ENCODE results near the gene HAL. TPM values are rescaled to one million over a fixed set of nuclear protein-coding genes. Genes with fewer than 3 reads are reported as not detected.

The HAL gene
- total RNA-seq, 1 experiment from 2014 or later, result 1.4 TPM

GRCh38 chr12:96041181-96041580 lies 45.0 kb upstream of the HAL start:
- no peak for TF ChIP-seq CTCF (IDR thresholded peaks at IDR 0.05; ENCODE audit: unreplicated experiment)
- intact Hi-C loops (cut with micrococcal nuclease; ENCODE audit: unreplicated experiment), result no loop called here
- BruUV-seq (replicated peaks), result no TSS peak
- no peak for DNase-seq
- CTCF ChIA-PET, result interaction anchor here (0.5 kb wide), 1 partner anchor 179 kb away, joined by 3 read pairs; no protein-coding TSS in a partner anchor
- Mint-ChIP-seq H3K4me3 (ENCODE audit: low read depth, unreplicated experiment) (no peak overlapping the region), H3K27ac (ENCODE audit: unreplicated experiment) (no peak overlapping the region), H3K27me3 (ENCODE audit: unreplicated experiment) (no peaks in the 10 kb centered on the region), H3K36me3 (ENCODE audit: insufficient read depth, unreplicated experiment) (no peaks in the 10 kb centered on the region), H3K9me3 (ENCODE audit: low read depth, unreplicated experiment) (no peaks in the 10 kb centered on the region), H3K4me1 (ENCODE audit: low read depth, unreplicated experiment) (peaks cover 23% of the 10 kb centered on the region)

GRCh38 chr12:96040305-96041133 lies 44.4 kb upstream of the HAL start:
- Mint-ChIP-seq H3K4me3 (ENCODE audit: low read depth, unreplicated experiment) (no peak overlapping the region), H3K4me1 (ENCODE audit: low read depth, unreplicated experiment) (peaks cover 22% of the 10 kb centered on the region), H3K9me3 (ENCODE audit: low read depth, unreplicated experiment) (no peaks in the 10 kb centered on the region), H3K27ac (ENCODE audit: unreplicated experiment) (no peak overlapping the region), H3K36me3 (ENCODE audit: insufficient read depth, unreplicated experiment) (no peaks in the 10 kb centered on the region), H3K27me3 (ENCODE audit: unreplicated experiment) (no peaks in the 10 kb centered on the region)
- TF ChIP-seq CTCF (IDR thresholded peaks at IDR 0.05; ENCODE audit: unreplicated experiment), result no peak
- CTCF ChIA-PET, result interaction anchor here (0.5 kb wide), 1 partner anchor 180 kb away, joined by 3 read pairs; no protein-coding TSS in a partner anchor
- no peak for DNase-seq
- intact Hi-C loops (cut with micrococcal nuclease; ENCODE audit: unreplicated experiment), result no loop called here
- BruUV-seq (replicated peaks), result no TSS peak

- intact Hi-C loops (cut with micrococcal nuclease; ENCODE audit: unreplicated experiment), result no loop called here
- peaks cover 14% of the 10 kb centered on the region for H3K4me1 Mint-ChIP-seq (ENCODE audit: low read depth, unreplicated experiment)
- no peaks in the 10 kb centered on the region for H3K9me3 Mint-ChIP-seq (ENCODE audit: low read depth, unreplicated experiment)
- H3K4me3 Mint-ChIP-seq (ENCODE audit: low read depth, unreplicated experiment), result no peak overlapping the region
- no peak for TF ChIP-seq CTCF (IDR thresholded peaks at IDR 0.05; ENCODE audit: unreplicated experiment)
- H3K36me3 Mint-ChIP-seq (ENCODE audit: insufficient read depth, unreplicated experiment), result no peaks in the 10 kb centered on the region
- BruUV-seq (replicated peaks), result no TSS peak
- H3K27ac Mint-ChIP-seq (ENCODE audit: unreplicated experiment), result no peak overlapping the region
- DNase-seq, result no peak
- CTCF ChIA-PET, result no interaction called here
- H3K27me3 Mint-ChIP-seq (ENCODE audit: unreplicated experiment), result no peaks in the 10 kb centered on the region
Observed at GRCh38 chr12:96039516-96039915, 43.4 kb upstream of the HAL start.

GRCh38 chr12:96036765-96037455 lies 40.8 kb upstream of the HAL start:
- no peak overlapping the region for H3K4me3 Mint-ChIP-seq (ENCODE audit: low read depth, unreplicated experiment)
- H3K36me3 Mint-ChIP-seq (ENCODE audit: insufficient read depth, unreplicated experiment), result no peaks in the 10 kb centered on the region
- no peak for DNase-seq
- H3K4me1 Mint-ChIP-seq (ENCODE audit: low read depth, unreplicated experiment), result no peaks in the 10 kb centered on the region
- intact Hi-C loops (cut with micrococcal nuclease; ENCODE audit: unreplicated experiment), result no loop called here
- CTCF ChIA-PET, result interaction anchor here (1.7 to 2.3 kb wide), 2 partner anchors 11 to 15 kb away, joined by 5 to 9 read pairs; no protein-coding TSS in a partner anchor
- H3K27me3 Mint-ChIP-seq (ENCODE audit: unreplicated experiment), result no peaks in the 10 kb centered on the region
- TF ChIP-seq CTCF (IDR thresholded peaks at IDR 0.05; ENCODE audit: unreplicated experiment), result no peak
- BruUV-seq (replicated peaks), result no TSS peak
- no peak overlapping the region for H3K27ac Mint-ChIP-seq (ENCODE audit: unreplicated experiment)
- H3K9me3 Mint-ChIP-seq (ENCODE audit: low read depth, unreplicated experiment), result no peaks in the 10 kb centered on the region

Measured in Calu3 (cell line).